ENCODE data around the gene DENND1B. TPM values are rescaled to one million over a fixed set of nuclear protein-coding genes. Genes with fewer than 3 reads are reported as not detected.

DENND1B gene
- total RNA-seq, 1 donor from 2014 or later = 13.1 TPM

DNA sequence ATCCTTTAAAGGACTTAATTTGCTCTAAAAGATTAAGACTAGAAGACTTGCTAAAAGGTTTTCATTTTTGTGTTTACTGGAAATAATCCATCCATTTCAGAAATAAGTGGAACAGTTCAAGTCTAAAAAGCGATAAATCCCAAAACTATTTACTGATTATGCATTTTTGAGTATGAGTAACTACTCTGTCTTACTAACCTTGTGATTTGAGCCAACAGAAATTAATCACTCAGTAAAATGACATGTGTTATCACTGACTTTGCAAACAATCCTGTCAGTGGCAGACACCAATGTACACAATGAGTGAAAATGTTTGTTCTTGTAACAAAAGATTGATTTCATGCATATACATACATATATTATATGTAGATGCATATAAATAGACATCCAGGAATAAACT lies 218.0 kb downstream of the DENND1B start:
- Histone ChIP-seq H3K4me1 (no peaks in the 10 kb centered on the region), H4K20me1 (ENCODE audit: low read depth) (no peaks in the 10 kb centered on the region), H3F3A (ENCODE audit: low read depth) (no peaks in the 10 kb centered on the region), H3K4me2 (no peak overlapping the region), H3K36me3 (no peaks in the 10 kb centered on the region), H3K9me3 (ENCODE audit: low read depth) (no peaks in the 10 kb centered on the region), H3K9ac (no peak overlapping the region), H3K4me3 (no peak overlapping the region), H2AFZ (replicated peaks) (no peak overlapping the region), H3K27ac (no peak overlapping the region), H3K79me2 (ENCODE audit: low read depth) (no peaks in the 10 kb centered on the region), H3K27me3 (no peaks in the 10 kb centered on the region)
- H3K27me3 Mint-ChIP-seq (ENCODE audit: insufficient read depth, low read depth) = no peaks in the 10 kb centered on the region
- H3K9me3 Mint-ChIP-seq = no peaks in the 10 kb centered on the region
- H3K27ac Mint-ChIP-seq = no peak overlapping the region
- TF ChIP-seq EZH2 (IDR thresholded peaks at IDR 0.05) (no peak), EZH2phosphoT487 (IDR thresholded peaks at IDR 0.05) (no peak)
- TF ChIP-seq, protein P1, sequence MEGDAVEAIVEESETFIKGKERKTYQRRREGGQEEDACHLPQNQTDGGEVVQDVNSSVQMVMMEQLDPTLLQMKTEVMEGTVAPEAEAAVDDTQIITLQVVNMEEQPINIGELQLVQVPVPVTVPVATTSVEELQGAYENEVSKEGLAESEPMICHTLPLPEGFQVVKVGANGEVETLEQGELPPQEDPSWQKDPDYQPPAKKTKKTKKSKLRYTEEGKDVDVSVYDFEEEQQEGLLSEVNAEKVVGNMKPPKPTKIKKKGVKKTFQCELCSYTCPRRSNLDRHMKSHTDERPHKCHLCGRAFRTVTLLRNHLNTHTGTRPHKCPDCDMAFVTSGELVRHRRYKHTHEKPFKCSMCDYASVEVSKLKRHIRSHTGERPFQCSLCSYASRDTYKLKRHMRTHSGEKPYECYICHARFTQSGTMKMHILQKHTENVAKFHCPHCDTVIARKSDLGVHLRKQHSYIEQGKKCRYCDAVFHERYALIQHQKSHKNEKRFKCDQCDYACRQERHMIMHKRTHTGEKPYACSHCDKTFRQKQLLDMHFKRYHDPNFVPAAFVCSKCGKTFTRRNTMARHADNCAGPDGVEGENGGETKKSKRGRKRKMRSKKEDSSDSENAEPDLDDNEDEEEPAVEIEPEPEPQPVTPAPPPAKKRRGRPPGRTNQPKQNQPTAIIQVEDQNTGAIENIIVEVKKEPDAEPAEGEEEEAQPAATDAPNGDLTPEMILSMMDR (IDR thresholded peaks at IDR 0.05) = no peak
- no peaks in the 10 kb centered on the region for H3K4me1 Mint-ChIP-seq
- no peak for DNase-seq (ENCODE audit: low spot score)
- no peaks in the 10 kb centered on the region for H3K36me3 Mint-ChIP-seq
- no peak overlapping the region for H3K4me3 Mint-ChIP-seq

DNA sequence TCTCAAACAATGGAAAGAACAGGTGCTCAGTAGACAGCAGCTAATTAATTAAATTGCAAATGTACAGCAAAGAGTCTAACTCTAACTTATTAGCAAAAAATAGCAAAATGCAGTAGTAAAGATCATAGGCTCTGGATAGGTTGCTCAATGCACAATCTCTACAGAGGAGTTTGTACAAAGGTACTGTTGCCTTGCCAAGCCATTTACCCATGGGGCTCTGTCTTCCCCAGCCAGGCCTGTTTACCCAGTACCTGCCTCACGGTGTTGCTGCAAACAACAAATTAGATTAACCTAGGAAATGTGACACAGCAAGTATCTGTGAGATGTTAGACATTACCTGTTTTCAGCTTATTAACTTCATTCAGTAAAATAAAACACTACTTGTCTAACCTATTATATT lies 222.0 kb downstream of the DENND1B start:
- Histone ChIP-seq H3K79me2 (ENCODE audit: low read depth) (no peaks in the 10 kb centered on the region), H3K9ac (no peak overlapping the region), H4K20me1 (ENCODE audit: low read depth) (no peaks in the 10 kb centered on the region), H3K9me3 (ENCODE audit: low read depth) (no peaks in the 10 kb centered on the region), H3K4me2 (no peak overlapping the region), H3F3A (ENCODE audit: low read depth) (no peaks in the 10 kb centered on the region), H3K27me3 (no peaks in the 10 kb centered on the region), H3K27ac (no peak overlapping the region), H3K4me1 (no peaks in the 10 kb centered on the region), H2AFZ (replicated peaks) (no peak overlapping the region), H3K36me3 (no peaks in the 10 kb centered on the region), H3K4me3 (no peak overlapping the region)
- TF ChIP-seq EZH2 (IDR thresholded peaks at IDR 0.05) (no peak), EZH2phosphoT487 (IDR thresholded peaks at IDR 0.05) (no peak)
- TF ChIP-seq, protein P1 (IDR thresholded peaks at IDR 0.05) = no peak
- H3K36me3 Mint-ChIP-seq = no peaks in the 10 kb centered on the region
- no peak overlapping the region for H3K27ac Mint-ChIP-seq
- no peak overlapping the region for H3K4me3 Mint-ChIP-seq
- no peak for DNase-seq (ENCODE audit: low spot score)
- no peaks in the 10 kb centered on the region for H3K4me1 Mint-ChIP-seq
- H3K27me3 Mint-ChIP-seq (ENCODE audit: insufficient read depth, low read depth) = no peaks in the 10 kb centered on the region
- H3K9me3 Mint-ChIP-seq = no peaks in the 10 kb centered on the region

GRCh38 chr1:197546989-197547388 lies 228.3 kb downstream of the DENND1B start:
- Histone ChIP-seq H2AFZ (replicated peaks) (no peak overlapping the region), H3K27me3 (no peaks in the 10 kb centered on the region), H3K4me2 (no peak overlapping the region), H3K9me3 (ENCODE audit: low read depth) (no peaks in the 10 kb centered on the region), H3K79me2 (ENCODE audit: low read depth) (no peaks in the 10 kb centered on the region), H3K27ac (no peak overlapping the region), H3F3A (ENCODE audit: low read depth) (no peaks in the 10 kb centered on the region), H4K20me1 (ENCODE audit: low read depth) (no peaks in the 10 kb centered on the region), H3K36me3 (no peaks in the 10 kb centered on the region), H3K4me3 (no peak overlapping the region), H3K4me1 (peaks cover 3% of the 10 kb centered on the region), H3K9ac (no peak overlapping the region)
- no peaks in the 10 kb centered on the region for H3K9me3 Mint-ChIP-seq
- no peak overlapping the region for H3K4me3 Mint-ChIP-seq
- H3K27ac Mint-ChIP-seq = no peak overlapping the region
- TF ChIP-seq EZH2 (IDR thresholded peaks at IDR 0.05) (no peak), EZH2phosphoT487 (IDR thresholded peaks at IDR 0.05) (no peak)
- TF ChIP-seq, protein P1 (IDR thresholded peaks at IDR 0.05) = no peak
- DNase-seq (ENCODE audit: low spot score) = no peak
- peaks cover under 1% of the 10 kb centered on the region for H3K4me1 Mint-ChIP-seq
- peaks cover 5% of the 10 kb centered on the region for H3K36me3 Mint-ChIP-seq
- no peaks in the 10 kb centered on the region for H3K27me3 Mint-ChIP-seq (ENCODE audit: insufficient read depth, low read depth)

Data from neural progenitor cell (in vitro differentiated cells).